Esophagus squamous epithelium (tissue), 5 donors: Measurements from ENCODE around the gene TEF. TPM values are rescaled to one million over a fixed set of nuclear protein-coding genes. Genes with fewer than 3 reads are reported as not detected.

Source experiments
- DNase-seq: peaks from one replicate; lab custom pipeline; 2025; lab: John Stamatoyannopoulos, UW
- H3K27ac ChIP-seq, 4 donors: fragments of 200-600 bp; sonication (generic); one replicate each; pipeline ENCODE4 v1.5.1; 2016 to 2019; ENCODE audit warnings: mild to moderate bottlenecking in 1 of 4
- H3K27me3 ChIP-seq, 4 donors: fragments of 200-600 bp; sonication (generic); 1 replicate in 3 of 4; 2 replicates in 1 of 4; pipeline versions ENCODE4 v1.5.1 to v1.6.0; 2017 to 2021; ENCODE audit warnings: antibody characterized with exemption in 1 of 4
- H3K36me3 ChIP-seq, 3 donors: fragments of 200-600 bp; sonication (generic); one replicate each; pipeline ENCODE4 v1.5.1; 2016 to 2019
- H3K4me1 ChIP-seq, 3 donors: fragments of 200-600 bp; sonication (generic); one replicate each; pipeline ENCODE4 v1.5.1; 2017 to 2019
- H3K4me3 ChIP-seq, 4 donors: fragments of 200-600 bp; sonication (generic); 1 replicate in 3 of 4; 2 replicates in 1 of 4; pipeline ENCODE4 v1.5.1; 2016 to 2019; ENCODE audit warnings: mild to moderate bottlenecking in 2 of 4, moderate library complexity in 1 of 4
- H3K9me3 ChIP-seq, 3 donors: fragments of 200-600 bp; sonication (generic); one replicate each; pipeline ENCODE4 v1.5.1; 2016 to 2019
- POLR2A ChIP-seq, 4 donors: fragments of 450-650 bp; IDR thresholded peaks; one replicate each; pipeline ENCODE4 v1.6.1; 2017; ENCODE audit warnings: antibody characterized with exemption in 4 of 4, mild to moderate bottlenecking in 4 of 4, moderate library complexity in 3 of 4
- WGBS, 2 donors: methylation state at CpG; one replicate each; pipeline ENCODE4 v1.1.5; 2018; 5-methylcytosine and 5-hydroxymethylcytosine counted together
- intact Hi-C: fragments of 100-400 bp; cut with DNase I; formaldehyde crosslinking; loops from one replicate; pipeline ENCODE4 v1.15.0; 2022
- total RNA-seq, 4 donors: library from RNA; depleted of rRNA; stranded (reverse); fragments of >200 nt; gene quantifications; one replicate each; pipeline ENCODE4 v1.1.0, GENCODE V29; 2016
- TF ChIP-seq, protein P1 (sequence below), 6 experiments: fragments of 450-650 bp in 4 of 6; fragments of 200-600 bp in 2 of 6; sonication (generic) in 2 of 6; IDR thresholded peaks; one replicate each; pipeline ENCODE4 v1.5.1; 2016 to 2019; ENCODE audit warnings: antibody characterized with exemption in 6 of 6, mild to moderate bottlenecking in 4 of 6, moderate library complexity in 4 of 6
- donor health status: DM: yes; HTN: yes; CAD: no.

Gene TEF
- total RNA-seq, 4 donors from 2014 or later, result 3.0 to 17.4 (median 9.7) TPM

- H3K27ac ChIP-seq, result peak overlapping the region; percentile 97 to 99 (median 98)
- H3K4me1 ChIP-seq, result peaks cover 9 to 58% (median 27%) of the 10 kb centered on the region in 3 donors
- TF ChIP-seq, protein P1, sequence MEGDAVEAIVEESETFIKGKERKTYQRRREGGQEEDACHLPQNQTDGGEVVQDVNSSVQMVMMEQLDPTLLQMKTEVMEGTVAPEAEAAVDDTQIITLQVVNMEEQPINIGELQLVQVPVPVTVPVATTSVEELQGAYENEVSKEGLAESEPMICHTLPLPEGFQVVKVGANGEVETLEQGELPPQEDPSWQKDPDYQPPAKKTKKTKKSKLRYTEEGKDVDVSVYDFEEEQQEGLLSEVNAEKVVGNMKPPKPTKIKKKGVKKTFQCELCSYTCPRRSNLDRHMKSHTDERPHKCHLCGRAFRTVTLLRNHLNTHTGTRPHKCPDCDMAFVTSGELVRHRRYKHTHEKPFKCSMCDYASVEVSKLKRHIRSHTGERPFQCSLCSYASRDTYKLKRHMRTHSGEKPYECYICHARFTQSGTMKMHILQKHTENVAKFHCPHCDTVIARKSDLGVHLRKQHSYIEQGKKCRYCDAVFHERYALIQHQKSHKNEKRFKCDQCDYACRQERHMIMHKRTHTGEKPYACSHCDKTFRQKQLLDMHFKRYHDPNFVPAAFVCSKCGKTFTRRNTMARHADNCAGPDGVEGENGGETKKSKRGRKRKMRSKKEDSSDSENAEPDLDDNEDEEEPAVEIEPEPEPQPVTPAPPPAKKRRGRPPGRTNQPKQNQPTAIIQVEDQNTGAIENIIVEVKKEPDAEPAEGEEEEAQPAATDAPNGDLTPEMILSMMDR (IDR thresholded peaks at IDR 0.05), result no peak
- TF ChIP-seq POLR2A (IDR thresholded peaks at IDR 0.05), result peak in 3 of 4 donors; percentile 48 to 76 (median 58)
- no peaks in the 10 kb centered on the region for H3K9me3 ChIP-seq
- H3K4me3 ChIP-seq, result peak overlapping the region; percentile 72 to 93 (median 77)
- H3K27me3 ChIP-seq, result no peaks in the 10 kb centered on the region
- intact Hi-C loops, result no loop called here
- no peak for DNase-seq
- peaks cover 0 to 4% (median 0%) of the 10 kb centered on the region in 3 donors for H3K36me3 ChIP-seq
- 3% methylated on average over 5 of the region's 22 CpGs; no CpG with 5 or more reads in 1 of the 2 donors for WGBS, 2 donors
These were observed 781 bp upstream of the TEF start for GRCh38 chr22:41380993-41381328.

GRCh38 chr22:41382098-41382578 lies 396 bp downstream of the TEF start:
- peak; percentile 44 for DNase-seq
- Histone ChIP-seq H3K4me1 (peaks cover 9 to 52% (median 27%) of the 10 kb centered on the region in 3 donors), H3K9me3 (no peaks in the 10 kb centered on the region), H3K36me3 (peaks cover 0 to 10% (median 0%) of the 10 kb centered on the region in 3 donors), H3K4me3 (peak overlapping the region; percentile 72 to 93 (median 77)), H3K27me3 (no peaks in the 10 kb centered on the region), H3K27ac (peak overlapping the region; percentile 97 to 99 (median 98))
- intact Hi-C loops, result no loop called here
- TF ChIP-seq POLR2A (IDR thresholded peaks at IDR 0.05), result no peak
- TF ChIP-seq, protein P1 (IDR thresholded peaks at IDR 0.05), result no peak
- WGBS, 2 donors, result 0 to 8% methylated on average over 8 of the region's 35 CpGs

GRCh38 chr22:41382610-41383009 lies 868 bp downstream of the TEF start:
- Histone ChIP-seq H3K4me1 (peaks cover 9 to 47% (median 22%) of the 10 kb centered on the region in 3 donors), H3K9me3 (no peaks in the 10 kb centered on the region), H3K36me3 (peaks cover 0 to 14% (median 3%) of the 10 kb centered on the region in 3 donors), H3K27ac (peak overlapping the region; percentile 97 to 99 (median 98)), H3K4me3 (peak overlapping the region; percentile 72 to 93 (median 77)), H3K27me3 (no peaks in the 10 kb centered on the region)
- TF ChIP-seq POLR2A (IDR thresholded peaks at IDR 0.05), result no peak
- TF ChIP-seq, protein P1 (IDR thresholded peaks at IDR 0.05), result no peak
- intact Hi-C loops, result no loop called here
- WGBS, 2 donors, result 0 to 29% methylated on average over 5 to 7 of the region's 19 CpGs
- DNase-seq, result no peak

- peak overlapping the region; percentile 72 to 93 (median 77) for H3K4me3 ChIP-seq
- no peaks in the 10 kb centered on the region for H3K9me3 ChIP-seq
- WGBS, 2 donors, result 66 to 67% methylated on average over 4 to 5 of the region's 5 CpGs
- intact Hi-C loops, result no loop called here
- H3K27ac ChIP-seq, result peak overlapping the region; percentile 97 to 99 (median 98)
- no peak for DNase-seq
- peaks cover 0 to 19% (median 5%) of the 10 kb centered on the region in 3 donors for H3K36me3 ChIP-seq
- no peaks in the 10 kb centered on the region for H3K27me3 ChIP-seq
- H3K4me1 ChIP-seq, result peaks cover 9 to 42% (median 18%) of the 10 kb centered on the region in 3 donors
- no peak for TF ChIP-seq POLR2A (IDR thresholded peaks at IDR 0.05)
- TF ChIP-seq, protein P1 (IDR thresholded peaks at IDR 0.05), result no peak
These were observed 1.3 kb downstream of the TEF start for GRCh38 chr22:41383085-41383484.

DNA sequence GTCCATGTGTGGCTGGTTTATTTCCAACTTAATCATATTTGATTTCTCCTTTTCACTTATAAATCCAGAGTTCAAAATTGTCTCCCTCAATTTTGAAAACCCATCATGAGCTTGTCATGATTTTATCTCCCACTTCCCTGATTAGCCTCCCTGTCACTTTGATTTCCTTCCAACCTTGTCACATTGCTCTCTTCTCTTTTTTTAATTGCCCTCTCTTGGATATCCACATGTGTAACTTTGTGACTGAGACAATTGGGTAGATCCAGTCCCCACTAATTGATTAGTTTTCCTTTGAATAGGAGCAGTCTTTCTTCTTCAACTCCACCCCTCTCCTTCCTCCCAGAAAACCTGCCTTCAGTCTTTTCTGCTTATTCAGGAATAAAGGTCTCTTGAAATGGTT lies 2.4 kb downstream of the TEF start:
- no peak for TF ChIP-seq POLR2A (IDR thresholded peaks at IDR 0.05)
- TF ChIP-seq, protein P1 (IDR thresholded peaks at IDR 0.05), result no peak
- no peak for DNase-seq
- no peaks in the 10 kb centered on the region for H3K9me3 ChIP-seq
- H3K27ac ChIP-seq, result peak overlapping the region in 2 of 4 donors; percentile 97 to 98
- H3K27me3 ChIP-seq, result no peaks in the 10 kb centered on the region
- peaks cover 9 to 37% (median 18%) of the 10 kb centered on the region in 3 donors for H3K4me1 ChIP-seq
- H3K36me3 ChIP-seq, result peaks cover 0 to 30% (median 11%) of the 10 kb centered on the region in 3 donors
- intact Hi-C loops, result no loop called here
- no peak overlapping the region for H3K4me3 ChIP-seq
